Midbrain (tissue), 1 donor: ENCODE data around the gene HFE.
"Not testable (repeated sequence)": the region's sequence is repeated elsewhere in the genome, so short reads cannot be mapped to it uniquely, and the experiment has no call there.

Experiments
- DNase-seq: peaks from one replicate; lab custom pipeline; 2025; lab: John Stamatoyannopoulos, UW

Gene HFE

GRCh38 chr6:26087284-26088115, at the start of gene HFE:
TSS of gene HFE (plus strand) at chr6:26087429. CDS start at chr6:26087441, 12 bp downstream.
- DNase-seq = peak; percentile 41

- no peak for DNase-seq
These were observed 45.3 kb upstream of the HFE start for GRCh38 chr6:26041946-26042345.

GRCh38 chr6:26043384-26044139, 43.7 kb upstream of the HFE start:
- DNase-seq = peak; percentile 97

DNA sequence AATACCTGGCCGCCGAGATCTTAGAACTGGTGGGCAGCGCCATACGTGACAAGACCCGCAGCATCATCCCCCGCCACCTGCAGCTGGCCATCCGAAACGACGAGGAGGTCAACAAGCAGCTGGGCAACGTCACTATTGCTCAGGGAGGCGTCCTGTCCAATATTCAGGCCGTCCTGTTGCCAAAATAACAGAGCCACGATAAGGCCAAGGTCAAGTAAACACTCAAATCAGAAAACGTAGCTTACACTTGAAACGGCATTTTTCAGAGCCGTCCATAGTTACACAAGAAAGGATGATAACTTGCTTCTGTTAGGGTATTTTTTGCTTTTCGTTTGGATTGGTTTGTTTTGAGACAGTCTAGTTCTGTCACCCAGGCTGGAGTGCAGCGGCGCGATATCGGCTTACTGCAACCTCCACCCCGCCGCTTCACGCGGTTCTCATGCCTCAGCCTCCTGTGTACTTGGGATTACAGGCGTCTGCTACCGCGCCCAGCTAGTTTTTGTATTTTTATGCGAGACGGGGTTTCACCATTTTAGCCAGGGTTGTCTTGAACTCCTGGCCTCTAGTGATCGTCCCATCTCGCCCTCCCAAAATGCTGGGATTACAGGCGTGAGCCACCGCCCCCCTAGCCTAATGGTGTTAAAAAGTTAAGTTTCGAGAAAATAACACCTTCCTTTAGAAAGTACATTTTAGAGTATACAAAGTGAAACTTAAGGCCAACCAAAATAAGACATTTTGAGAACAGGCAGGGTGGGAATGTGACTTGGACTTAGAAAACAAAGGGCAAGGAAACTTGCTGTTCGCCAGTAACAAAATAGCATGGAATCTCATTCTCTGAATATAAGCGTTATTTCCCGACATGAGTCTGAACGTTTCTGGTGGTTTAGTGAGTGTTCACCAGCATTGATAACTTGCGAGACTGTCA, 42.8 kb upstream of the HFE start:
- DNase-seq = peak; percentile 60

DNA sequence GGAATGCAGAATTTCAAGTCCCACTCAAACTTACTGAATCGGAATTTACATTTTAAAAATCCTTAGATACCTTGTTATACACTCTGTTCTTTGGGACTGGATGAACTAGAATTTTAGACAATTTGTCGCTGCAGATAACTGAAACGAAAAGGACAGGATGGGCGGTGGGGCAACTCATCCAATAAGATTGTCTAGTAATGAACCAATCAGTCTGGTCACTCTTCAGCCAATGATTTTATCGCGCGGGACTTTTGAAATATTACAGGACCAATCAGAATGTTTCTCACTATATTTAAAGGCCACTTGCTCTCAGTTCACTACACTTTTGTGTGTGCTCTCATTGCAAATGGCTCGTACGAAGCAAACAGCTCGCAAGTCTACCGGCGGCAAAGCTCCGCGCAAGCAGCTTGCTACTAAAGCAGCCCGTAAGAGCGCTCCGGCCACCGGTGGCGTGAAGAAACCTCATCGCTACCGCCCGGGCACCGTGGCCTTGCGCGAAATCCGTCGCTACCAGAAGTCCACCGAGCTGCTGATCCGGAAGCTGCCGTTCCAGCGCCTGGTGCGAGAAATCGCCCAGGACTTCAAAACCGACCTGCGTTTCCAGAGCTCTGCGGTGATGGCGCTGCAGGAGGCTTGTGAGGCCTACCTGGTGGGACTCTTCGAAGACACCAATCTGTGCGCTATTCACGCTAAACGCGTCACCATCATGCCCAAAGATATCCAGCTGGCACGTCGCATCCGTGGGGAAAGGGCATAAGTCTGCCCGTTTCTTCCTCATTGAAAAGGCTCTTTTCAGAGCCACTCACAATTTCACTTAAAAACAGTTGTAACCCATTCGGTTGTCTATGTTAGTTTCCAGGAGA, 41.9 kb upstream of the HFE start:
- peak; percentile 92 for DNase-seq

- no peak for DNase-seq
These were observed 41.3 kb upstream of the HFE start for GRCh38 chr6:26045928-26046368.

- DNase-seq = not testable (repeated sequence)
These were observed 39.9 kb upstream of the HFE start for GRCh38 chr6:26047329-26047728.

GRCh38 chr6:26048590-26048989, 38.6 kb upstream of the HFE start:
- no peak for DNase-seq

DNA sequence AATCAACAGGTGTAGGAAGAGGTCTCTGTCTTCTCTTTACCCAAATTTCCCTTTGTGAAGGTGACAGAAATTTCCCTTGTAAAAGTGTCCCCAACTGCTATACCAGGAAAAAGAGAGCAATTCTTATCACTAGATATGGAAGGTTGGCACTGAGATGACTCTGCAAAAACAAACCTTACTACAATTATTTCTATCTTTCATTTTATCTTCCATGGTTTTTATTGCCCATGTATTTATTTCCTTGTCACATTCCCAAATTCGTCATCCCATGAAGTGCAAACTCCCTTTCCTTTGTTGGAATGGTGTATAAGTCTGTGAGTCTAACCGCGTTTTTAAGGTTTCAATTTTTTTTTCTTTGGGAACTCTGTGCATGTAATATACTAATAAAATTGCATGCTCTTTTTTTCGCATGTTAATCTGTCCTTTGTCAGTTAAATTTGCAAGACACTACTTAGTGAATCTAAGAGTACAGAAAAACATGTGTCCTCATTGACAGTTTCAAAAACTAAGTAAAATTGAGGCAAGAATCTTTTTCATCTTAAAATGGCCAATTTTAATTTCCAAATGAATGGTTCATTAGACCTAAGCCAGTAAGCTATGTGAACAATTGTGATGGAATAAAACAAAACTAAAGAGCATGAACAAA, 35.4 kb upstream of the HFE start:
- no peak for DNase-seq

DNA sequence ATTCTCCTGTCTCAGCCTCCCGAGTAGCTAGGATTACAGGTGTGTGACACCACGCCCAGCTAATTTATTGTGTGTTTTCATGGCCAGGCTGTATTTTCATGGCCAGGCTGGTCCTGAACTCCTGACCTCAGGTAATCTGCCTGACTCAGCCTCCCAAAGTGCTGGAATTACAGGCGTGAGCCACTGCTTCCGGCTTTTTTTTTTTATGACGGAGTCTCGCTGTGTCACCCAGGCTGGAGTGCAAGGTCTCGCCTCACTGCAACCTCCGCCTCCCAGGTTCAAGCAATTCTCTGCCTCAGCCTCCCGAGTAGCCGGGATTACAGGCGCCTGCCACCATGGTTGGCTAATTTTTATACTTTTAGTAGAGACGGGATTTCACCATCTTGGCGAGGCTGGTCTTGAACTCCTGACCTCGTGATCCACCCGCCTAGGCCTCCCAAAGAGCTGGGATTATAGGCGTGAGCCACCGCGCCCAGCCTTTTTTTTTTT, 34.4 kb upstream of the HFE start:
- not testable (repeated sequence) for DNase-seq

DNA sequence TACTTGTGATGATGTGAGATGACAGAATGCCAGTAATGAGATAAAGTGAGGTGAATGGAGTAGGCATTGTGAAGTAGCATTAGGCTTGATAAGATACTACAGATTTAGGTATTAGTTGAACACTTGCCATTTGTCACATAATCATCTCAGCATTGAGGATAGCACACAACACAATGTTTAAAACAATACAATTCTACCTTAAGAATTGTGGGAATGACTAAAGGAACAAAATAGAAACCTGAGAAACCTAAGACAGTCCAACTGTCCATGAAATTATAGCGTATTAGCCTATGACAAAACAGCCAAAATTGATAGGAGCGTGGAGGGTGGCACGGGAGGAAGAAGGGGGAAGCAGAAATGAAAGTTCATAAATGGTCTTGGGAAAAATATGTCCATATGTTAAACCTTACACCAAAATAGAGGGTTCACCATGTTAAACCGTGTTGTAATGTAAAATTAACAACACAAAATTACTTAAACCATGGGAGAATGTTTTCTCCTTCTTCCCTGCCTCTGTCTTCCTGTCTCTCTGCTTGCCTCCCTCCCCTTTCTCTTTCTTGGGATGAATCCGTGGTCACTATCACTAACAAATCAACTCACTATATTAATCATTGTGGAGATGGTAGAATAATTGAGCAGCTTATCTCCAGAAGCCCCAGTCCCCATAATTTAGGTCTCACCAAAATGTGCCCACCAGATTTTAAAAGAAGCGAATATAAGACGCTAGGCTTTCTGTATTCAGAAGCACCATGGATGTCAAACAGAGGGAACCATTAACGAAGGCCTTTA, 33.0 kb upstream of the HFE start:
- DNase-seq = no peak

GRCh38 chr6:26054781-26055718, 32.2 kb upstream of the HFE start:
- DNase-seq = peak; percentile 93

- DNase-seq = peak; percentile 92
These were observed 31.3 kb upstream of the HFE start for GRCh38 chr6:26055719-26056582.

- peak; percentile 55 for DNase-seq
These were observed 30.5 kb upstream of the HFE start for GRCh38 chr6:26056583-26057350.

DNA sequence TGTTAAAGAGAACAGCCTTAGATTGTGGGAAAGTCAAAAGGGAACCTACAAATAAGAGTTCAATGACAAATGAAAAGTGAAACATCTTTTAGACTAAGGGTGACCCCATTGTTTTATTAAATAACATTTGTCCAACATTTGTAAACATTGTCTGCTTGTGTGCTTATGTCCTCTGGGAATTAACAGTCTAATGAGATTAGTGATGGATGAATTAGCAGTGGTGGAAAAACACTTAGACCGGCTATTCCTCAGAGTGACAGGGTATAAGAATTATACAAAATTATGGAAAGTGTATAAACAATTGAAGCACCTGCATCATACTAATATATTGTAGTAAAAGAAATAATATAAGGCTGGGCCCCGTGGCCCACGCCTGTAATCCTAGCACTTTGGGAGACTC, 29.3 kb upstream of the HFE start:
- DNase-seq = no peak

DNA sequence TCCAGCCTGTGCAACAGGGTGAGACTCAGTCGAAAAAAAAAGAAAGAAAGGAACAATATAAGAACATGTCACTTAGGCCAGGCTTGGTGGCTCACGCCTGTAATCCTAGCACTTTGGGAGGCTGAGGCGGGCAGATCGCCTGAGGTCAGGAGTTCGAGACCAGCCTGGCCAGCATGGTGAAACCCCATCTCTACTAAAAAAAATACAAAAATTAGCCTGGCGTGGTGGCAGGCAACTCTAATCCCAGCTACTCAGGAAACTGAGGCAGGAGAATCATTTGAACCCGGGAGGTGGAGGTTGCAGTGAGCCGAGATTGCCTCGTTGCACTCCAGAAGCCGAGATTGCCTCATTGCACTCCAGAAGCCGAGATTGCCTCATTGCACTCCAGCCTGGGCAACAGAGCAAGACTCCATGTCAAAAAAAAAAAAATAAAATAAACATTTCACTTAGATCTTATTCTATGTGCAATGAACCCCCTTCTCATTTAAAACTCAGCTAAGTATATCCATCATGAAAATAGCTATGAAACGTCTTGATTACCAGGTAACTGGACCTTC, 28.7 kb upstream of the HFE start:
- DNase-seq = not testable (repeated sequence)
